ENCODE results near the gene TPP1. TPM values are rescaled to one million over a fixed set of nuclear protein-coding genes. Genes with fewer than 3 reads are reported as not detected.
A peak's percentile ranks its signal among the peaks of the same experiment; 100 is the strongest.

TPP1 gene
- total RNA-seq, 1 experiment from 2014 or later, result 61.7 TPM

GRCh38 chr11:6632116-6633073 is 13.2 kb upstream of the TPP1 start:
- no peak for TF ChIP-seq CTCF (IDR thresholded peaks at IDR 0.05; ENCODE audit: insufficient read depth in 1 of 2, low read depth in 1 of 2, low read length in 1 of 2, severe bottlenecking in 1 of 2, unreplicated experiment in 1 of 2)
- Histone ChIP-seq H3K4me3 (ENCODE audit: low read depth, low read length) (no peak overlapping the region), H3K9me3 (no peaks in the 10 kb centered on the region), H3K36me3 (ENCODE audit: control insufficient read depth, insufficient read depth, low read length) (no peaks in the 10 kb centered on the region), H3K27me3 (replicated peaks; ENCODE audit: control insufficient read depth, insufficient read depth, low read length) (no peaks in the 10 kb centered on the region; the same call in 1 of the 2 replicates), H3K4me1 (peaks cover 11% of the 10 kb centered on the region)
- Mint-ChIP-seq H3K4me1 (ENCODE audit: low read depth, unreplicated experiment) (no peaks in the 10 kb centered on the region), H3K27me3 (ENCODE audit: insufficient read depth, unreplicated experiment) (no peaks in the 10 kb centered on the region), H3K9me3 (ENCODE audit: unreplicated experiment) (no peaks in the 10 kb centered on the region), H3K36me3 (ENCODE audit: insufficient read depth, unreplicated experiment) (no peaks in the 10 kb centered on the region), H3K4me3 (ENCODE audit: unreplicated experiment) (no peak overlapping the region), H3K27ac (ENCODE audit: unreplicated experiment) (no peak overlapping the region)
- intact Hi-C loops (cut with micrococcal nuclease; ENCODE audit: unreplicated experiment), result no loop called here
- ChIA-PET CTCF (no interaction called here), POLR2A (no interaction called here)
- no peak for DNase-seq
- BruUV-seq (replicated peaks), result no TSS peak

- no peak for TF ChIP-seq CTCF (IDR thresholded peaks at IDR 0.05; ENCODE audit: insufficient read depth in 1 of 2, low read depth in 1 of 2, low read length in 1 of 2, severe bottlenecking in 1 of 2, unreplicated experiment in 1 of 2)
- Histone ChIP-seq H3K36me3 (ENCODE audit: control insufficient read depth, insufficient read depth, low read length) (no peaks in the 10 kb centered on the region), H3K4me1 (peaks cover 11% of the 10 kb centered on the region), H3K9me3 (no peaks in the 10 kb centered on the region), H3K27me3 (replicated peaks; ENCODE audit: control insufficient read depth, insufficient read depth, low read length) (no peaks in the 10 kb centered on the region; the same call in 1 of the 2 replicates), H3K4me3 (ENCODE audit: low read depth, low read length) (no peak overlapping the region)
- POLR2A ChIA-PET, result no interaction called here
- peak overlapping the region; percentile 72 for H3K4me3 Mint-ChIP-seq (ENCODE audit: unreplicated experiment)
- H3K27ac Mint-ChIP-seq (ENCODE audit: unreplicated experiment), result no peak overlapping the region
- CTCF ChIA-PET, result interaction anchor here (1.0 kb wide), 1 partner anchor 252 kb away, joined by 5 read pairs; no protein-coding TSS in a partner anchor
- no peak for DNase-seq
- intact Hi-C loops (cut with micrococcal nuclease; ENCODE audit: unreplicated experiment), result loop anchor here (2.0 kb wide), 1 partner anchor 19 kb away; the partner anchor contains the start of gene TAF10
- no peaks in the 10 kb centered on the region for H3K9me3 Mint-ChIP-seq (ENCODE audit: unreplicated experiment)
- H3K27me3 Mint-ChIP-seq (ENCODE audit: insufficient read depth, unreplicated experiment), result no peaks in the 10 kb centered on the region
- BruUV-seq (replicated peaks), result no TSS peak
- H3K4me1 Mint-ChIP-seq (ENCODE audit: low read depth, unreplicated experiment), result no peaks in the 10 kb centered on the region
- peaks cover under 1% of the 10 kb centered on the region for H3K36me3 Mint-ChIP-seq (ENCODE audit: insufficient read depth, unreplicated experiment)
Observed at GRCh38 chr11:6631361-6631890, 12.2 kb upstream of the TPP1 start.

DNA sequence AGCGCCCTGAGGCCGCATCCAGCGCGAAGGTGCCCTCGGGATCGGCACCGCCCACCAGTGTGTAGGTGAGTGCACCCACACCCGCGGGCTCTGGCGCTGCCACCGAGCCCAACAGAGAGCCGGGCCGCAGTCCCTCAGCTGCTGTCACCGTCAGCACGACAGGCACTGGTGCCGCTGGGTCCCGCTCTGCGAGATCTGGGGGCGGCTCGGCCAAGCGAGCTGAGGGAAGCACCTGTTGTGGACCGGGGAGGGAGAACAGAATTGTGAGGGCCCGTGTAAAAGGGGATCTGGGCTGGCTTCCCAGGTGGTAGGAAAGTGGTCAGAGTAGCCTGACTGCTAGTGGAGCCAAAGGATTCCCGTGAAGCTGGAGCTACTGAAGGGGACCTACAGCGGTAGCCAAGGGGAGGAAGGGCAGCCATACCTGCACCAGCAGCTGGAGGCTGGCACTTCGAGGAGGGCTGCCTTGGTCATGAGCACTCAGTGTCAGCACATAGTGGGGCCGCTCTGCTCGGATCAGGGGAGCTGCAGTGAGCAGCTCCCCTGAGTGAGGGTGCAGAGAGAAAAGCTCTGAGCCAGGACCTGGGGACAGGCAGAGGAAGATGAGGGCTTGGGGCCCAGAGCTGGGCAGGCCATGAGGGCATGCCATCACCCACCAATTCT is 11.5 kb upstream of the TPP1 start:
- no peaks in the 10 kb centered on the region; the same call in 1 of the 2 replicates for H3K27me3 ChIP-seq (replicated peaks; ENCODE audit: control insufficient read depth, insufficient read depth, low read length)
- POLR2A ChIA-PET, result interaction anchor here (0.7 kb wide), 1 partner anchor 240 kb away, joined by 3 read pairs; the partner anchor contains the start of gene SMPD1

More for the DNA sequence above, 11.5 kb upstream of the TPP1 start:
- Histone ChIP-seq H3K4me1 (peaks cover 10% of the 10 kb centered on the region), H3K36me3 (ENCODE audit: control insufficient read depth, insufficient read depth, low read length) (no peaks in the 10 kb centered on the region), H3K9me3 (no peaks in the 10 kb centered on the region), H3K4me3 (ENCODE audit: low read depth, low read length) (peak overlapping the region; percentile 62)
- Mint-ChIP-seq H3K4me1 (ENCODE audit: low read depth, unreplicated experiment) (no peaks in the 10 kb centered on the region), H3K27me3 (ENCODE audit: insufficient read depth, unreplicated experiment) (no peaks in the 10 kb centered on the region), H3K27ac (ENCODE audit: unreplicated experiment) (no peak overlapping the region), H3K36me3 (ENCODE audit: insufficient read depth, unreplicated experiment) (peaks cover 5% of the 10 kb centered on the region), H3K4me3 (ENCODE audit: unreplicated experiment) (peak overlapping the region; percentile 72), H3K9me3 (ENCODE audit: unreplicated experiment) (no peaks in the 10 kb centered on the region)
- intact Hi-C loops (cut with micrococcal nuclease; ENCODE audit: unreplicated experiment), result loop anchor here (1.0 to 2.0 kb wide), 2 partner anchors 18 to 37 kb away; partner anchors contain the start of gene TAF10
- DNase-seq, result no peak
- BruUV-seq (replicated peaks), result no TSS peak
- CTCF ChIA-PET, result interaction anchor here (0.6 to 1.0 kb wide), 2 partner anchors 8 to 251 kb away, joined by 4 to 5 read pairs; no protein-coding TSS in a partner anchor
- no peak for TF ChIP-seq CTCF (IDR thresholded peaks at IDR 0.05; ENCODE audit: insufficient read depth in 1 of 2, low read depth in 1 of 2, low read length in 1 of 2, severe bottlenecking in 1 of 2, unreplicated experiment in 1 of 2)
